ENCODE measurements around the gene COASY. TPM values are rescaled to one million over a fixed set of nuclear protein-coding genes. Genes with fewer than 3 reads are reported as not detected.

COASY gene
- polyA plus RNA-seq, 3 donors, result 52.6 to 63.8 (median 57.9) TPM

DNA sequence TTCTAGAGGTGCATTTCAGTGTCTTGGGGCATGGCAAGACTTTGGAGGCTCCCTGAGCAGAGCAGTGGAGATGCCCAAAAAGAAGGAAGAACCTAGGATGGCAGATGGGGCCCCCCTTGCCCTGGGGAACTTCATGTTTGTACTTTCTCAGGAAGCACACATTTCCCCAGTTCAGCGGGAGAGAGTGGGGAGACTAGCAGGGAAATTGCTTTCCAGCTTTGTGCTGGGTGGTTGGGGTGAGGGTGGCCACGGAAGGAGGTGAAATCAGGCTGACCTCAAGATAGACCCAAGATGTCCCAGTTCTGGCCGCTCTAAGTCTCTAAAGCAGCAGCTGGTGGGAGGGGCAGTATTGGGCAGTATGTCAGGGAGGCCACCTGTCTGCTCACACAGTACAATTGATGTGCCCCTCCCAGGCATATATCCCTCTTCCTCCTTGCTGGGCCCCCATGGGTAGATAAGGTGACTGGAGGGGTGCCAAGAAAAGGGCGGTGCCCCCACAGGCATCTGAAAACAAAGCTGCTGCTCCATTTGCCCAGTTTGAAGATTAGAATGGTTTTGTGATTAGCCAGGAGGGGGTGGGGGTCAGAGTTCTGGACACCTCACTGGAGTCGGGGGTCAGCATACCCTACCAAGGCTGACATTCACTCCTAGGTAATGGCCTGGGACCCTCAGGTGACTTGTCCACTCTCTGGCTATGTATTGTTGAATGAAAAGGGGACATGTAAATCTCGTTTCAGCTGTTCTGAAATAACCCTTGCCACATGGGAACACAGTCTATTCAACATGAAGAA is 43.0 kb upstream of the COASY start:
- 0% methylated on average over 2 of the region's 6 CpGs for WGBS (ENCODE audit: insufficient coverage)
- peak overlapping the region in 1 of 3 experiments; percentile 31 for H3K4me3 ChIP-seq (replicated peaks in 1 of 3; ENCODE audit: low read depth in 2 of 3, low read length in 3 of 3)
- intact Hi-C loops (cut with micrococcal nuclease), result loop anchor here (5.0 to 10.0 kb wide), 4 partner anchors 62 to 197 kb away; partner anchors contain the start of genes ATP6V0A1 (in 1 of the 2) and CAVIN1 (in 1 of the 2)
- H3K79me2 ChIP-seq (ENCODE audit: insufficient read depth, low read length), result no peaks in the 10 kb centered on the region
- Mint-ChIP-seq H3K9me3 (no peaks in the 10 kb centered on the region), H3K36me3 (peaks cover 60 to 88% of the 10 kb centered on the region in 2 donors), H3K27me3 (ENCODE audit: low read depth in 3 of 3) (peaks cover 1 to 5% (median 3%) of the 10 kb centered on the region in 3 donors), H3K4me1 (peaks cover 41% of the 10 kb centered on the region), H3K4me3 (peak overlapping the region; percentile 50 to 81), H3K27ac (peak overlapping the region; percentile 85 to 93 (median 91))
- DNase-seq, result no peak
- no peak overlapping the region for H3K9ac ChIP-seq (ENCODE audit: insufficient read depth, low read length, poor library complexity, severe bottlenecking)
- TF ChIP-seq, protein P1, sequence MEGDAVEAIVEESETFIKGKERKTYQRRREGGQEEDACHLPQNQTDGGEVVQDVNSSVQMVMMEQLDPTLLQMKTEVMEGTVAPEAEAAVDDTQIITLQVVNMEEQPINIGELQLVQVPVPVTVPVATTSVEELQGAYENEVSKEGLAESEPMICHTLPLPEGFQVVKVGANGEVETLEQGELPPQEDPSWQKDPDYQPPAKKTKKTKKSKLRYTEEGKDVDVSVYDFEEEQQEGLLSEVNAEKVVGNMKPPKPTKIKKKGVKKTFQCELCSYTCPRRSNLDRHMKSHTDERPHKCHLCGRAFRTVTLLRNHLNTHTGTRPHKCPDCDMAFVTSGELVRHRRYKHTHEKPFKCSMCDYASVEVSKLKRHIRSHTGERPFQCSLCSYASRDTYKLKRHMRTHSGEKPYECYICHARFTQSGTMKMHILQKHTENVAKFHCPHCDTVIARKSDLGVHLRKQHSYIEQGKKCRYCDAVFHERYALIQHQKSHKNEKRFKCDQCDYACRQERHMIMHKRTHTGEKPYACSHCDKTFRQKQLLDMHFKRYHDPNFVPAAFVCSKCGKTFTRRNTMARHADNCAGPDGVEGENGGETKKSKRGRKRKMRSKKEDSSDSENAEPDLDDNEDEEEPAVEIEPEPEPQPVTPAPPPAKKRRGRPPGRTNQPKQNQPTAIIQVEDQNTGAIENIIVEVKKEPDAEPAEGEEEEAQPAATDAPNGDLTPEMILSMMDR (IDR thresholded peaks at IDR 0.05), result no peak
- H4K20me1 ChIP-seq (ENCODE audit: insufficient read depth, low read length), result peaks cover 65% of the 10 kb centered on the region
- peaks cover 43 to 60% of the 10 kb centered on the region in 2 donors for H3K36me3 ChIP-seq (replicated peaks in 1 of 2; ENCODE audit: control insufficient read depth in 1 of 2, insufficient read depth in 2 of 2, low read length in 2 of 2)
- peak overlapping the region; percentile 57 to 68 for H3K27ac ChIP-seq (ENCODE audit: low read depth in 1 of 2, low read length in 2 of 2)
- no peaks in the 10 kb centered on the region for H3K27me3 ChIP-seq (ENCODE audit: control insufficient read depth in 2 of 2, insufficient read depth in 2 of 2, low read length in 2 of 2)
- H3K9me3 ChIP-seq (replicated peaks in 1 of 2; ENCODE audit: control insufficient read depth in 1 of 2, insufficient read depth in 1 of 2, low read length in 2 of 2), result no peaks in the 10 kb centered on the region
- H3K4me2 ChIP-seq (replicated peaks; ENCODE audit: extremely low read depth, low read length, poor library complexity, severe bottlenecking), result peak overlapping the region; percentile 45
- H3K4me1 ChIP-seq (ENCODE audit: control insufficient read depth in 1 of 2, insufficient read depth in 2 of 2, low read length in 2 of 2), result peaks cover 36 to 38% of the 10 kb centered on the region in 2 donors
- H2AFZ ChIP-seq (ENCODE audit: insufficient read depth, low read depth, low read length, poor library complexity, severe bottlenecking), result no peak overlapping the region

DNA sequence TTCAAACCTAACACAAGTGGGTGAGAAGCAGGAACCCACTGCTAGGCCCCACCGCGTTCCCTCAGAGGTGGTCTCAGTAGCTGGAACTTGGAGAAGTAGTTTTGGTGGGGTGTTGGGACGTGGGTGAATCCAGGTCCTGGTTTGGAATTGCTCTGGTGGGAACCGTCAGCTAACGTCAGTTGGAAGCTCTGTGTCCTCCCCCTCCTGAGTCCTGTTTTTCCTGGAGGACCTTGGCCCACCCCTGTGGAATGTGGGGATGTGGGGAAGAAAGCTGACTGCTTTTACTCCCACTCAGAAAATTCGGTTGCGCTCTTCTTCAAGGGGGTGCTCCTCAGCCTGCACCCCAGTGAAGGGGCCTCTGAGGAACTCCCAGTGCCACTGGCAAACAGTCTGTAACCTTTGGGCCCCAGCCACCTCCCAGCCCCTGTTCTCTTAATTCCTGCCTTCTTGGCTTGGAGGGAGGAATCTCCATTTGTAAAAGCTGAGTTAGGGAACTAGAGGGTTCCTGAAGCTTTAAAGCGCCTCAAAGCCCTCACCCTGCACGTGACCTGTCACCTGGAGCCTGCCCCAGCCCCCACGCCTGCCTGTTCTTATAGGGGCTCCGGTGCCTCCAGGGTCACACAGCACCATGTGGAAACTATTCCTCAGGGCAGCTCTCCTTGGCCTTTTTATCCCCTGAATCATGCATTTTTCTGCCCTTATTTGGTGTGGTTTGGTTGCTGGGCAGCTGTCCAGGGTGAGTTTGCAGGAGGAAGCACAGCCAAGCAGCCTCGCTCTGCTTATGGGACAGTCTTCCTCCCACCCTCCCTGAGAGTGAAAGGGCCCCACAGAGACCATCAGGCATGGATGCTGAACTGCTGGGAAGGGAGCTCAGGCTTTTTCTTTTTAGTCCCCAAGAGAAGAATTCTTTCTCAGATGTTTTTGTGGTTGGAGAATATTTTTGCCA is 42.1 kb upstream of the COASY start:
- H3K9ac ChIP-seq (ENCODE audit: insufficient read depth, low read length, poor library complexity, severe bottlenecking), result no peak overlapping the region

More for the DNA sequence above, 42.1 kb upstream of the COASY start:
- H3K36me3 ChIP-seq (replicated peaks in 1 of 2; ENCODE audit: control insufficient read depth in 1 of 2, insufficient read depth in 2 of 2, low read length in 2 of 2), result peaks cover 34 to 52% of the 10 kb centered on the region in 2 donors
- peaks cover 36 to 38% of the 10 kb centered on the region in 2 donors for H3K4me1 ChIP-seq (ENCODE audit: control insufficient read depth in 1 of 2, insufficient read depth in 2 of 2, low read length in 2 of 2)
- intact Hi-C loops (cut with micrococcal nuclease), result loop anchor here (5.0 to 10.0 kb wide), 4 partner anchors 63 to 198 kb away; partner anchors contain the start of genes ATP6V0A1 (in 1 of the 2) and CAVIN1 (in 1 of the 2)
- DNase-seq, result no peak
- TF ChIP-seq, protein P1 (IDR thresholded peaks at IDR 0.05), result no peak
- Mint-ChIP-seq H3K9me3 (no peaks in the 10 kb centered on the region), H3K36me3 (peaks cover 51 to 79% of the 10 kb centered on the region in 2 donors), H3K4me1 (peaks cover 41% of the 10 kb centered on the region), H3K27ac (peak overlapping the region in 5 of 7 donors; percentile 20 to 93 (median 35)), H3K27me3 (ENCODE audit: low read depth in 3 of 3) (peaks cover 1 to 6% (median 3%) of the 10 kb centered on the region in 3 donors), H3K4me3 (no peak overlapping the region)
- no peaks in the 10 kb centered on the region for H3K27me3 ChIP-seq (ENCODE audit: control insufficient read depth in 2 of 2, insufficient read depth in 2 of 2, low read length in 2 of 2)
- no peak overlapping the region for H2AFZ ChIP-seq (ENCODE audit: insufficient read depth, low read depth, low read length, poor library complexity, severe bottlenecking)
- no peak overlapping the region for H3K27ac ChIP-seq (ENCODE audit: low read depth in 1 of 2, low read length in 2 of 2)
- H3K4me3 ChIP-seq (replicated peaks in 1 of 3; ENCODE audit: low read depth in 2 of 3, low read length in 3 of 3), result no peak overlapping the region
- peaks cover 61% of the 10 kb centered on the region for H4K20me1 ChIP-seq (ENCODE audit: insufficient read depth, low read length)
- no peak overlapping the region for H3K4me2 ChIP-seq (replicated peaks; ENCODE audit: extremely low read depth, low read length, poor library complexity, severe bottlenecking)
- no peaks in the 10 kb centered on the region for H3K9me3 ChIP-seq (replicated peaks in 1 of 2; ENCODE audit: control insufficient read depth in 1 of 2, insufficient read depth in 1 of 2, low read length in 2 of 2)
- 57% methylated on average over 7 of the region's 12 CpGs for WGBS (ENCODE audit: insufficient coverage)
- no peaks in the 10 kb centered on the region for H3K79me2 ChIP-seq (ENCODE audit: insufficient read depth, low read length)
